Choroid plexus epithelial cell (primary cell): ENCODE results near the gene NFKBIB.
"Not testable (repeated sequence)": the region's sequence is repeated elsewhere in the genome, so short reads cannot be mapped to it uniquely, and the experiment has no call there.

Experiments
- DNase-seq: peaks from one replicate; pipeline ENCODE4 v3.0.0-alpha.2; 2010; ENCODE audit warnings: low read depth
- H3K4me3 ChIP-seq: 2 replicates; pipeline ENCODE4 v1.5.1; 2011; ENCODE audit warnings: low read depth, mild to moderate bottlenecking, control low read depth, low read length, moderate library complexity
- CTCF ChIP-seq: conservative IDR thresholded peaks from 2 replicates; pipeline ENCODE4 v1.5.1; 2011; ENCODE audit warnings: low read depth, mild to moderate bottlenecking, control low read depth, inconsistent platforms, low read length, moderate library complexity

Gene NFKBIB

GRCh38 chr19:38856813-38857212 lies 43.0 kb upstream of the NFKBIB start:
- no peak for TF ChIP-seq CTCF
- no peak overlapping the region for H3K4me3 ChIP-seq
- no peak for DNase-seq

GRCh38 chr19:38859631-38860204 lies 40.1 kb upstream of the NFKBIB start:
- H3K4me3 ChIP-seq, DNase-seq: not testable (repeated sequence)

- DNase-seq = no peak
- TF ChIP-seq CTCF = no peak
- no peak overlapping the region for H3K4me3 ChIP-seq
These were observed 38.4 kb upstream of the NFKBIB start for GRCh38 chr19:38861368-38861767.

- DNase-seq = no peak
- H3K4me3 ChIP-seq = no peak overlapping the region
- no peak for TF ChIP-seq CTCF
These were observed 37.3 kb upstream of the NFKBIB start for GRCh38 chr19:38862321-38863059.

- TF ChIP-seq CTCF = no peak
- no peak for DNase-seq
- H3K4me3 ChIP-seq = no peak overlapping the region
These were observed 32.5 kb upstream of the NFKBIB start for GRCh38 chr19:38867171-38867780.

GRCh38 chr19:38868551-38868950 lies 31.2 kb upstream of the NFKBIB start:
- no peak overlapping the region for H3K4me3 ChIP-seq
- no peak for DNase-seq
- no peak for TF ChIP-seq CTCF

GRCh38 chr19:38869160-38869835 lies 30.5 kb upstream of the NFKBIB start:
- no peak for DNase-seq
- TF ChIP-seq CTCF = no peak
- H3K4me3 ChIP-seq = peak overlapping the region; percentile 54
